ENCODE data around the gene HLA-DMB. TPM values are rescaled to one million over a fixed set of nuclear protein-coding genes. Genes with fewer than 3 reads are reported as not detected.

HLA-DMB gene
- total RNA-seq, 3 donors from 2014 or later, result 0.46 to 1.6 (median 1.4) TPM

- DNase-seq (no peak), ATAC-seq (no peak)
- Mint-ChIP-seq H3K4me1 (ENCODE audit: low read depth) (peaks cover 6% of the 10 kb centered on the region), H3K4me3 (no peak overlapping the region), H3K9me3 (no peaks in the 10 kb centered on the region), H3K36me3 (ENCODE audit: insufficient read depth) (no peaks in the 10 kb centered on the region), H3K27me3 (ENCODE audit: low read depth) (no peaks in the 10 kb centered on the region)
These were observed 8.5 kb downstream of the HLA-DMB start for GRCh38 chr6:32932132-32932868.

DNA sequence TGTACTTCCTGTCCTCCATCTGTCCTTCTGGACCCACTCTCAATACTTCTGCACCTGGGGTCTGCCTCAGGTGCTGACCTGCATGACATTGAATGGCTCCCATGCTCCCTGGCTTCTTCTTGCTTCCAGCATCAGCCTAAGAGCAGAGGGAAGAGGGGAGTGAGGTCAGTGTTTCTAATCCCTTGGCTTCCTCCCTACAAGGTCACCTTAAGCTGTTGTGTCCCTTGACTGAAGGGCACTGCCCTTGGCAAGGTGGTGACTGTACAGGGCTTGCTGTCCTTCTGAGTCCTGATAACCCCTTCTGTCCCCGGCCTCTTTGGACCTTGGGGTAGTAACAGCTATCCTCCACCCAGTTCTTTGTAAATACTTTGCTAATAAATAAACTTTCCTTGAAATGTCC lies 9.6 kb downstream of the HLA-DMB start:
- Mint-ChIP-seq H3K27me3 (ENCODE audit: low read depth) (no peaks in the 10 kb centered on the region), H3K4me3 (no peak overlapping the region), H3K4me1 (ENCODE audit: low read depth) (peaks cover 6% of the 10 kb centered on the region), H3K9me3 (no peaks in the 10 kb centered on the region), H3K36me3 (ENCODE audit: insufficient read depth) (no peaks in the 10 kb centered on the region)
- DNase-seq, result no peak
- no peak for ATAC-seq

DNA sequence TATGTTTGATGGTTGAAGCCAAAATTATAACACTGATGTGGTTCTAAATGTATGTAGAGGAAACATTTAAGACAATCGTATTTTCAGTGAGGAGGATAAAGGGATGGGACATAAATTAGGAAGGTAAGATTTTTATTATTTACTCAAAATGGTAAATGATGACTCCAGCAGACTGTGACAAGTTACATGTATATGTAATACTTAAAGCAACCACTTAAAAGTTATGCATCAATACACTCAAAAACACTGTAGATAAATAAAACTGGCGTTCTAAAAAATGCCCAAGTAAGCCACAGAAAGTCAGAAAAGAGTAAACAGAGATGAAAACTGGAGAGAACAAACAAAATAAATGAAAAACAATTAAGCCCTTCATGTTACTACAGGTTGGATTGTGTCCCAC lies 18.7 kb downstream of the HLA-DMB start:
- DNase-seq (no peak), ATAC-seq (no peak)
- H3K27me3 Mint-ChIP-seq (ENCODE audit: low read depth), result no peaks in the 10 kb centered on the region
- H3K4me1 Mint-ChIP-seq (ENCODE audit: low read depth), result no peaks in the 10 kb centered on the region
- no peaks in the 10 kb centered on the region for H3K9me3 Mint-ChIP-seq
- H3K4me3 Mint-ChIP-seq, result no peak overlapping the region
- H3K36me3 Mint-ChIP-seq (ENCODE audit: insufficient read depth), result no peaks in the 10 kb centered on the region

- DNase-seq, result no peak
- Mint-ChIP-seq H3K4me3 (no peak overlapping the region), H3K4me1 (ENCODE audit: low read depth) (peaks cover 3% of the 10 kb centered on the region), H3K27me3 (ENCODE audit: low read depth) (no peaks in the 10 kb centered on the region), H3K36me3 (ENCODE audit: insufficient read depth) (no peaks in the 10 kb centered on the region), H3K9me3 (no peaks in the 10 kb centered on the region)
- ATAC-seq, result no peak
These were observed 20.1 kb downstream of the HLA-DMB start for GRCh38 chr6:32920715-32921114.

- Mint-ChIP-seq H3K4me1 (ENCODE audit: low read depth) (peaks cover 3% of the 10 kb centered on the region), H3K36me3 (ENCODE audit: insufficient read depth) (no peaks in the 10 kb centered on the region), H3K4me3 (no peak overlapping the region), H3K9me3 (no peaks in the 10 kb centered on the region), H3K27me3 (ENCODE audit: low read depth) (peaks cover 18% of the 10 kb centered on the region)
- DNase-seq, result no peak
- ATAC-seq, result no peak
These were observed 27.9 kb downstream of the HLA-DMB start for GRCh38 chr6:32912951-32913350.

DNA sequence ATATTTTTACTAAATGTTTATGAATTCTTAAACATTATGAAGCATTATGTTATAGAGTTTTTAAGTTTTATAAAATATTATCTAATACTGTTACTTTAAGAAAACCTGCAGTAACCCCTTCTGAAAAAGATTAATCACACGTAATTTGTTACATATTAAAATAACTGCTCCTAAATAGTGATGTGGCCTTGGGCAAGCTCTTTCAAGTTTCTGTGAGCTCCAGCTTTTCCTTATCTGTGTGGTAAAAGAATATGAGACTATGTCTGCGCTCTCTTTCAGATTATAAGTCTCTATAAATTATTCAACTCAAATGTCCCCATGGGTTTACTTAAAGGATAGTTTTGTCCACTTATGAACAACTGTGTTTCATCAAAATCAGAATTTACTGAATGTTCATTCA lies 31.9 kb downstream of the HLA-DMB start:
- Mint-ChIP-seq H3K27me3 (ENCODE audit: low read depth) (peaks cover 16% of the 10 kb centered on the region), H3K4me1 (ENCODE audit: low read depth) (no peaks in the 10 kb centered on the region), H3K36me3 (ENCODE audit: insufficient read depth) (no peaks in the 10 kb centered on the region), H3K9me3 (no peaks in the 10 kb centered on the region), H3K4me3 (no peak overlapping the region)
- ATAC-seq (no peak), DNase-seq (no peak)

- Mint-ChIP-seq H3K36me3 (ENCODE audit: insufficient read depth) (no peaks in the 10 kb centered on the region), H3K4me3 (no peak overlapping the region), H3K27me3 (ENCODE audit: low read depth) (peaks cover 14% of the 10 kb centered on the region), H3K4me1 (ENCODE audit: low read depth) (no peaks in the 10 kb centered on the region), H3K9me3 (no peaks in the 10 kb centered on the region)
- ATAC-seq, result no peak
- DNase-seq, result no peak
These were observed 34.3 kb downstream of the HLA-DMB start for GRCh38 chr6:32906539-32906938.

DNA sequence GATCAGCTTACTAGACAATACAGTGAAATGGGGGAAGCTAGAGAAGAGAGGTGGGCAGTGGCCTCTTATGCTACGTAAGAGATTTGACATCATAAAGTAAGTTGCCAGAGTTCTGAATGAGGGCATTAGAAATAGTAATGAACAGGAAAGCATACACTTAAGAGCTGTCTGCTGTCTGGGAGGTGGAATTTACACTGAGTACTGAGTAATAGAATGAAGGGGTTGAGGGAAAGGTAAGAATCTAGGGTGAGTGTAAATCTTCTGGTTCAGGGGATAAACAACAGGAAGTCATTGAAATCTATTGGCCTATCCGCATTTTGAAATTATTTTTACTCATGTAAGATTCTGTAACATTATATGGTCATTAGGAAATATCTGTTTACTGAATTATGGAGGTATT lies 35.8 kb downstream of the HLA-DMB start:
- no peak for DNase-seq
- Mint-ChIP-seq H3K36me3 (ENCODE audit: insufficient read depth) (peaks cover 4% of the 10 kb centered on the region), H3K4me1 (ENCODE audit: low read depth) (no peaks in the 10 kb centered on the region)

GRCh38 chr6:32903952-32904351 lies 36.9 kb downstream of the HLA-DMB start:
- Mint-ChIP-seq H3K9me3 (no peaks in the 10 kb centered on the region), H3K36me3 (ENCODE audit: insufficient read depth) (peaks cover 4% of the 10 kb centered on the region), H3K4me3 (no peak overlapping the region), H3K4me1 (ENCODE audit: low read depth) (no peaks in the 10 kb centered on the region), H3K27me3 (ENCODE audit: low read depth) (peaks cover 2% of the 10 kb centered on the region)
- no peak for DNase-seq
- no peak for ATAC-seq

More for the DNA sequence above, 35.8 kb downstream of the HLA-DMB start:
- Mint-ChIP-seq H3K27me3 (ENCODE audit: low read depth) (peaks cover 8% of the 10 kb centered on the region), H3K9me3 (no peaks in the 10 kb centered on the region), H3K4me3 (no peak overlapping the region)
- no peak for ATAC-seq

DNA sequence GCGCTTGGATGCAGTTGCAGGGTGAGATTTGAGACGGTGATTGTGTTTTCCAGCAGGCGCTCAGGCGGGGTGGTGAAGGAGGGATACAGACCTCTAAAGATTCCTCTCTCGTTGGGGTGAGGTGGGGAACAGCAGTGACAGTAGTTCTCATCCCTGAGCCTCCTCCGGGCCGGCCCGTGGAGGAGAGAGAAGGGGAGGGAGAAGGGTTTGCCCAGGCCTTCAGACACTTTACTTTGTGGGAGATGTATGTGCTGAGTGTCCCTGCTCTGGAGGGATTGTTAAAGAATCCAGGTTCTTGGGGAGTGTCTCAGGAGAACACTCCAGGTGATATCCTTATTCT lies 45.9 kb downstream of the HLA-DMB start:
- H3K27me3 Mint-ChIP-seq (ENCODE audit: low read depth), result no peaks in the 10 kb centered on the region
- H3K4me1 Mint-ChIP-seq (ENCODE audit: low read depth), result peaks cover 24% of the 10 kb centered on the region
- DNase-seq, result no peak
- H3K36me3 Mint-ChIP-seq (ENCODE audit: insufficient read depth), result no peaks in the 10 kb centered on the region
- peak overlapping the region; percentile 97 for H3K4me3 Mint-ChIP-seq
- ATAC-seq, result peak; percentile 9 to 17
- no peaks in the 10 kb centered on the region for H3K9me3 Mint-ChIP-seq

DNA sequence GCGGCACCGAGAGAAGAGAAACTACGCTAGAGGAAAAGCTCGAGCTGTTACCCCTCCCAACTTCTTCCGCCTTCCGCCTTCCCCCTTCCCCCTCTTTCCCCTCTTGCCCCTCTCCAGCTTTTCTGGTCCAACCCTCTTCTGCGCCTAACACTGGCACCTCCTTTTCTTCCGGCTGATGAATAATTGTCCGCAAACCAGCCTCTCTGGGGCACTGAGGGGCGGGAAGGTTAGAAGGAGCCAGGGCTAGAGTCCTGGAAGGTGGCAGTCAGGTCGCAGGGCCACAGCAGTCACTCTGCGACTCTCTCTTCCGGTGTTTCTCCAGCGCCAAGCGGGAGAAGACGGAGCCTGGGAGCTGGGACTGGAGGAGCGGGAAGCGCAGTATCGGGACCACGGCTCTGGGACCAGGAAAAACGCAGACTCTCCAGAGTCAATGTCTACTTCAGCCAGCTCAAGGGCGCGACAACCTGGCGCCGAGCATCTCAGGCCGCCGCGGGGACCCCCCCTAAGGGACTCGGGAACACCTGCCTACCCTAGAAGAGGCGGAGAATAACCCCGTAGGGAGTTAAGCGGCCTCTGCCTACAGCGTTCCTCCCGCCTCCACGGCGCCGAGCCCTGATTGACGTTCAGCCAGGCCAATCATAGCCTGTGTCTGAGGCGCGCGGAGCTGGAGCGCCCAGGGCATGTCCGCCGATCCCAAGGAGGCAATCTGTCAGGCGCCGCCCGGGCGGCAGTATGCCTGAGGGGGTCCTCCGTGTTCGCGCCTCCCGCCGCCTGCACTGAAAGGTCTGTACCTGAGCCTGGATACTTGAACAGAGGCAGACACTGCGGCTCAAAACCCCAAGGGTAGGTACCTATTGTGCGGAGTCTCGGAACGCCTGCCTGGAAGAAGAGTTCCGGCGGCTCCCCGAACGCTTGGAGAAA lies 46.5 kb downstream of the HLA-DMB start:
- ATAC-seq (peak; percentile 99 to 100), DNase-seq (peak; percentile 95)
- H3K27me3 Mint-ChIP-seq (ENCODE audit: low read depth), result no peaks in the 10 kb centered on the region
- no peaks in the 10 kb centered on the region for H3K36me3 Mint-ChIP-seq (ENCODE audit: insufficient read depth)
- H3K4me3 Mint-ChIP-seq, result peak overlapping the region; percentile 97
- H3K4me1 Mint-ChIP-seq (ENCODE audit: low read depth), result peaks cover 24% of the 10 kb centered on the region
- no peaks in the 10 kb centered on the region for H3K9me3 Mint-ChIP-seq

DNA sequence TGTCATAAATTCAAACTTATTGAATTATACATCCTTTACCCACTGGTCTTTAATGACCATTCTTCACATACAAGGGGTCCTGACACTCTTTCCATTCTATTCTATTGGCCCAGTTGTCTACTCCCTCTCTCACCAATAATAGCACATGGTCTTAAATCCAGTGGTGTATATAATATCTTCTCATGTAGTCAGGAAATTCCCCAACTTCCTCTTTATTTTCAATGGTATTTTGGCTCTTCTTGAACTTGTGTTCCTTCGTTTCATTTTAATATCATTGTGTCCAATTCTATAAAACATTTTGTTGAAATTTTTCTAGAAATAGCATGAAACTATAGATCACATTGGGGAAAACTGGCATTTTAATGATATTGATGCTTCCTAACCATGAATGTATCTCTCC lies 50.0 kb downstream of the HLA-DMB start:
- ATAC-seq, result no peak
- no peaks in the 10 kb centered on the region for H3K27me3 Mint-ChIP-seq (ENCODE audit: low read depth)
- no peak overlapping the region for H3K4me3 Mint-ChIP-seq
- no peaks in the 10 kb centered on the region for H3K36me3 Mint-ChIP-seq (ENCODE audit: insufficient read depth)
- no peak for DNase-seq
- H3K4me1 Mint-ChIP-seq (ENCODE audit: low read depth), result peaks cover 10% of the 10 kb centered on the region
- H3K9me3 Mint-ChIP-seq, result no peaks in the 10 kb centered on the region

DNA sequence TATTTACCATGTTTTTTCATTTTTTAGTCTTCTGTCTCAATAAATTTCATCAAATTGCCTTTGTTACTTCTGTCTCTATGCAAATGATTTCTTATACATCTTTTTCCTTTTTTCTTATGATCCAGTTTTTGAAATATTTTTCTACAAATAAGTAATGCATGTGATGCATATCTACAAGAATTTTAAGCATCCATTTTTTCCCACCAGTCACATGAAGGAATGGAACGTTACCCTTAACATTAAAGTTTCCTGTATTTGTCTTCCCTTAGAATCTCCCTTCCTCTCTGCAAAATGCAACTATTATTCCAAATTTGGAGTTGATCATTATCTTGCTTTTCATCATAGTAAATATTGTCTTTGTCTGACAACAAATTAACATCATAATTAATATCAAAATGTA lies 51.3 kb downstream of the HLA-DMB start:
- DNase-seq (no peak), ATAC-seq (no peak)
- Mint-ChIP-seq H3K27me3 (ENCODE audit: low read depth) (no peaks in the 10 kb centered on the region), H3K9me3 (no peaks in the 10 kb centered on the region), H3K36me3 (ENCODE audit: insufficient read depth) (no peaks in the 10 kb centered on the region), H3K4me3 (no peak overlapping the region), H3K4me1 (ENCODE audit: low read depth) (peaks cover 3% of the 10 kb centered on the region)

GRCh38 chr6:32888576-32888975 lies 52.3 kb downstream of the HLA-DMB start:
- Mint-ChIP-seq H3K4me3 (no peak overlapping the region), H3K4me1 (ENCODE audit: low read depth) (peaks cover 3% of the 10 kb centered on the region), H3K9me3 (no peaks in the 10 kb centered on the region), H3K27me3 (ENCODE audit: low read depth) (no peaks in the 10 kb centered on the region), H3K36me3 (ENCODE audit: insufficient read depth) (no peaks in the 10 kb centered on the region)
- no peak for DNase-seq
- ATAC-seq, result no peak

GRCh38 chr6:32887616-32888015 lies 53.2 kb downstream of the HLA-DMB start:
- no peak overlapping the region for H3K4me3 Mint-ChIP-seq
- ATAC-seq, result no peak
- H3K4me1 Mint-ChIP-seq (ENCODE audit: low read depth), result peaks cover under 1% of the 10 kb centered on the region
- no peak for DNase-seq
- H3K36me3 Mint-ChIP-seq (ENCODE audit: insufficient read depth), result no peaks in the 10 kb centered on the region
- no peaks in the 10 kb centered on the region for H3K27me3 Mint-ChIP-seq (ENCODE audit: low read depth)
- H3K9me3 Mint-ChIP-seq, result no peaks in the 10 kb centered on the region
